Natural killer cell (primary cell): ENCODE results near the gene LGI2. TPM values are rescaled to one million over a fixed set of nuclear protein-coding genes. Genes with fewer than 3 reads are reported as not detected.

Source experiments
- ATAC-seq, 3 donors: fragments of 150-1000 bp in 2 of 3; fragments of 200-7000 bp in 1 of 3; cut with Tn5 transposase; 1 replicate in 1 of 3; 2 replicates in 2 of 3; pipeline ENCODE4 v1.10.0; 2021; ENCODE audit warnings: mild to moderate bottlenecking in 2 of 3, moderate library complexity in 2 of 3
- DNase-seq, 2 donors: peaks; one replicate each; pipeline versions ENCODE4 v3.0.0 to v3.0.0-alpha.2; 2013 to 2021; ENCODE audit warnings: mixed read lengths in 1 of 2
- H3K27ac ChIP-seq: one replicate; pipeline ENCODE4 v1.5.1; 2013; ENCODE audit warnings: mild to moderate bottlenecking, low read length
- H3K27me3 ChIP-seq: one replicate; pipeline ENCODE4 v1.6.1; 2013; ENCODE audit warnings: low read length; ENCODE audit not compliant: control insufficient read depth, insufficient read depth
- H3K36me3 ChIP-seq: one replicate; pipeline ENCODE4 v1.6.1; 2013; ENCODE audit warnings: low read length; ENCODE audit not compliant: control insufficient read depth, insufficient read depth
- H3K4me1 ChIP-seq: one replicate; pipeline ENCODE4 v1.6.1; 2013; ENCODE audit warnings: low read length; ENCODE audit not compliant: control insufficient read depth, insufficient read depth
- H3K4me3 ChIP-seq: one replicate; pipeline ENCODE4 v1.5.1; 2013; ENCODE audit warnings: low read length
- H3K9me3 ChIP-seq: one replicate; pipeline ENCODE4 v1.6.1; 2013; ENCODE audit warnings: low read length; ENCODE audit not compliant: control insufficient read depth, insufficient read depth
- H3K27ac Mint-ChIP-seq, 2 donors: one replicate each; pipeline ENCODE4 v1.8.0; 2022; ENCODE audit warnings: mild to moderate bottlenecking in 2 of 2, mixed read lengths in 2 of 2, moderate library complexity in 1 of 2
- H3K27me3 Mint-ChIP-seq, 2 donors: one replicate each; pipeline ENCODE4 v1.8.0; 2022; ENCODE audit warnings: low read depth in 2 of 2, mixed read lengths in 2 of 2
- H3K36me3 Mint-ChIP-seq: one replicate; pipeline ENCODE4 v1.8.0; 2022; ENCODE audit warnings: mixed read lengths
- H3K4me1 Mint-ChIP-seq, 2 donors: one replicate each; pipeline ENCODE4 v1.8.0; 2022; ENCODE audit warnings: mixed read lengths in 2 of 2
- H3K4me3 Mint-ChIP-seq: one replicate; pipeline ENCODE4 v1.8.0; 2022; ENCODE audit warnings: mild to moderate bottlenecking, moderate library complexity, mixed read lengths
- H3K9me3 Mint-ChIP-seq, 2 donors: one replicate each; pipeline ENCODE4 v1.8.0; 2022; ENCODE audit warnings: mixed read lengths in 2 of 2
- WGBS: methylation state at CpG from one replicate; pipeline ENCODE4 v1.1.7; 2013; ENCODE audit warnings: missing lambda C conversion rate; ENCODE audit not compliant: insufficient coverage; 5-methylcytosine and 5-hydroxymethylcytosine counted together
- intact Hi-C: fragments of 100-400 bp; cut with micrococcal nuclease; formaldehyde crosslinking; loops from one replicate; pipeline ENCODE4 v1.14.2; 2022
- total RNA-seq, 4 donors: library from RNA; stranded (reverse); fragments of 120-200 nt in 1 of 4; gene quantifications; one replicate each; pipeline versions ENCODE4 v1.2.3 to v1.2.4, GENCODE V29; 2013 to 2022
- TF ChIP-seq, protein P1 (sequence below): fragments of 200-600 bp; IDR thresholded peaks from one replicate; pipeline ENCODE4 v1.8.0; 2022; ENCODE audit warnings: antibody characterized with exemption

Gene LGI2
- total RNA-seq, 3 donors from 2014 or later (not counting 1 experiment from before 2014, with no cell fraction given): not detected

DNA sequence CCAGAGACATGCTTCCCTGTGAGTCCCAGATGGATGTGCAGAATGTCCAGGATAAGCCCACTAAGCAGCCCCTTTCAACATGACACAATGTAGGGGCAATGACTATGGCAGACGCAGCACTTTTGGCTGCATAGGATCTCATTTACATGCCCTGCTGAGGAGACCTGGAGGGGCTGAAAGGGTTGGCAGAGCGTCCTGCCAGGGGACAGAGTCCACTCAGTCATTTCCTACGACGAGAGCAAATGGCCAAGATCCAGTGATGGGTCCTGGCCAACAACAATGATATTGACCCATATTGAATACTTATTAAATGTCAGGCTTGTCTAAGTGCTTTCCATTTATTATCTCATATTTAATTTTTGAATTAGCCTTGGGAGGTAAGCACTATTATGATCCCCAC, 41.4 kb downstream of the LGI2 start:
- TF ChIP-seq, protein P1, sequence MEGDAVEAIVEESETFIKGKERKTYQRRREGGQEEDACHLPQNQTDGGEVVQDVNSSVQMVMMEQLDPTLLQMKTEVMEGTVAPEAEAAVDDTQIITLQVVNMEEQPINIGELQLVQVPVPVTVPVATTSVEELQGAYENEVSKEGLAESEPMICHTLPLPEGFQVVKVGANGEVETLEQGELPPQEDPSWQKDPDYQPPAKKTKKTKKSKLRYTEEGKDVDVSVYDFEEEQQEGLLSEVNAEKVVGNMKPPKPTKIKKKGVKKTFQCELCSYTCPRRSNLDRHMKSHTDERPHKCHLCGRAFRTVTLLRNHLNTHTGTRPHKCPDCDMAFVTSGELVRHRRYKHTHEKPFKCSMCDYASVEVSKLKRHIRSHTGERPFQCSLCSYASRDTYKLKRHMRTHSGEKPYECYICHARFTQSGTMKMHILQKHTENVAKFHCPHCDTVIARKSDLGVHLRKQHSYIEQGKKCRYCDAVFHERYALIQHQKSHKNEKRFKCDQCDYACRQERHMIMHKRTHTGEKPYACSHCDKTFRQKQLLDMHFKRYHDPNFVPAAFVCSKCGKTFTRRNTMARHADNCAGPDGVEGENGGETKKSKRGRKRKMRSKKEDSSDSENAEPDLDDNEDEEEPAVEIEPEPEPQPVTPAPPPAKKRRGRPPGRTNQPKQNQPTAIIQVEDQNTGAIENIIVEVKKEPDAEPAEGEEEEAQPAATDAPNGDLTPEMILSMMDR: no peak
- no peaks in the 10 kb centered on the region for H3K36me3 ChIP-seq
- no peaks in the 10 kb centered on the region for H3K9me3 ChIP-seq
- H3K4me3 ChIP-seq: no peak overlapping the region
- DNase-seq: no peak
- WGBS: 85% methylated on average over 4 of the region's 4 CpGs
- intact Hi-C loops: no loop called here
- Mint-ChIP-seq H3K27me3 (peaks cover 0 to 3% of the 10 kb centered on the region in 2 donors), H3K27ac (no peak overlapping the region), H3K4me1 (no peaks in the 10 kb centered on the region), H3K36me3 (no peaks in the 10 kb centered on the region), H3K9me3 (peaks cover 0 to 2% of the 10 kb centered on the region in 2 donors), H3K4me3 (no peak overlapping the region)
- H3K4me1 ChIP-seq: no peaks in the 10 kb centered on the region
- ATAC-seq: no peak
- no peak overlapping the region for H3K27ac ChIP-seq
- H3K27me3 ChIP-seq: no peaks in the 10 kb centered on the region

DNA sequence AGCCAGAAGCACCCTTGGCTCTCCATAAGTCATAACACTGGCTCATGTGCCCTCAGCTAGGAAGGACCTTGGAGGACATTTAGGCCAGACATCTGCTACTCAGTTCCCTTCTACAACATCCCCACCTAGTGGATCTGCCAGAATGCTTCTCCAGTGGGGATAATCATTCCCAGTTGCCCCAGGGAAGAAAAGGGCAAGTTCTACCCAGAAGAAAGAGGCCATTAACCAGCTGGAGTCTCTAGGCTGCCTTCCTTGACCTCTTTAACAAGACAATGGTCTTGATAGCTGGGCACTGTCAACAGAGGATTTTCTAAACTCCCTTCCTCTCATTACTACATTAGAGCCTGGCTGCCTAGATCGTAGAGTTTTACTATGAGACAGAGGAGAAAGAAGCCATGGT, 42.0 kb downstream of the LGI2 start:
- no peaks in the 10 kb centered on the region for H3K36me3 Mint-ChIP-seq
- TF ChIP-seq, protein P1: no peak
- H3K27me3 Mint-ChIP-seq: peaks cover 0 to 3% of the 10 kb centered on the region in 2 donors
- H3K9me3 Mint-ChIP-seq: peaks cover 0 to 2% of the 10 kb centered on the region in 2 donors
- Histone ChIP-seq H3K4me1 (no peaks in the 10 kb centered on the region), H3K27ac (no peak overlapping the region), H3K27me3 (no peaks in the 10 kb centered on the region), H3K9me3 (no peaks in the 10 kb centered on the region), H3K4me3 (no peak overlapping the region), H3K36me3 (no peaks in the 10 kb centered on the region)
- no peak for DNase-seq
- no peak for ATAC-seq
- no peaks in the 10 kb centered on the region for H3K4me1 Mint-ChIP-seq
- H3K4me3 Mint-ChIP-seq: no peak overlapping the region
- no peak overlapping the region for H3K27ac Mint-ChIP-seq
- 50% methylated on average over 1 of the region's 1 CpG for WGBS
- intact Hi-C loops: no loop called here

DNA sequence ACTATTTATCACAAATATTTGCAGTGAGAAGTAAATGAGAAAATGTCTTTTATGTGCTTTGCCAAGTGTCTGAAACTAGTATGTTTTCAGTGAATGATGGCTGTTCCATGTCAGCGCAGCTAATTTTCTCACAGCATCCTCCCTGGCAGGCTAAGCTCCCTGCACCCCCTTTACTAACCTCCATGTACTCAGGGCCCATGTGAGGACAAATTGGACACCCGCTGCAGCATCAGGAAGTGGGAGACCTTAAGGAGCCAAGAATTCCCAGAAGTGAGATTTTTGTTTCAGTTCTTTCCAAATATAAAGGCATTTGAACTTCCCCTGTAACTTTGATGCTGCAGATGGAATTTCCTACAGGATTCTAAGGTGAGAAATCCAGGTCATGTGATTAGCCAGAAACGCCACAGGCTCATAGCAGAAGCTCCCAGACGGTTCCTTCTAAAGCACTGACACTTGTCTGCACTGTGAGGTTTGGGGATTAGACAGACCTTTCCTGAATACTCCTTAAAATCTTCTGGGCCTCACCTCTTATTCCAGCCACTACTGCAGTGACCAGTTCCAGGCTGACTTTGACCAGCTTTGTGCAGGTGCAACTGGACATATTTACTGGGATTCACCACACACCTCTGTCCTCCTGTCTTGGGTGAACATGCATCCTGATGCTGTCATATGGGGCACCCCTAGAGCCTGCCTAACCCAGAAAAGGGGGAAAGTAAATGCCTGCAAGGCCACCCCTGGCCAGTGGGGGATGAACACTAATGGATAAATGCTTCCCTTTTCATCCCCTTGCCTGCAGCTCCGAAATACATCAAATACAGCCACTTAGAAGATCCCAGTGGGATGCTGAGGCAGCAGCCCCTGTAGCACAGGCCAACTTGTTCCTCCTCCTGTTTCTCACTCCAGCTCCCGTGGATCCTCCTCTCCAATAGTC, 45.9 kb downstream of the LGI2 start:
- Histone ChIP-seq H3K4me3 (no peak overlapping the region), H3K4me1 (peaks cover 3% of the 10 kb centered on the region), H3K27me3 (peaks cover under 1% of the 10 kb centered on the region), H3K36me3 (no peaks in the 10 kb centered on the region), H3K9me3 (no peaks in the 10 kb centered on the region), H3K27ac (no peak overlapping the region)
- H3K4me3 Mint-ChIP-seq: no peak overlapping the region
- DNase-seq (no peak), ATAC-seq (no peak)
- no peaks in the 10 kb centered on the region for H3K36me3 Mint-ChIP-seq
- no peak overlapping the region for H3K27ac Mint-ChIP-seq
- no peaks in the 10 kb centered on the region for H3K9me3 Mint-ChIP-seq
- TF ChIP-seq, protein P1: no peak
- H3K27me3 Mint-ChIP-seq: peaks cover 3 to 8% of the 10 kb centered on the region in 2 donors
- peaks cover 5 to 6% of the 10 kb centered on the region in 2 donors for H3K4me1 Mint-ChIP-seq
- 84% methylated on average over 6 of the region's 6 CpGs for WGBS
- intact Hi-C loops: loop anchor here (5.0 kb wide), 1 partner anchor 382 kb away; no protein-coding TSS in a partner anchor
